Right cardiac atrium (tissue), 5 donors: ENCODE data around the gene NEURL3. TPM values are rescaled to one million over a fixed set of nuclear protein-coding genes. Genes with fewer than 3 reads are reported as not detected.
"Not testable (repeated sequence)": the region's sequence is repeated elsewhere in the genome, so short reads cannot be mapped to it uniquely, and the experiment has no call there.

ENCODE experiments used
- ATAC-seq, 2 donors: fragments of 200-7000 bp; cut with Tn5 transposase; one replicate each; pipeline versions ENCODE4 v1.8.0 to v1.9.1; 2020; ENCODE audit warnings: moderate library complexity in 2 of 2, mild to moderate bottlenecking in 1 of 2
- DNase-seq, 3 donors: peaks; one replicate each; pipeline ENCODE4 v3.0.0-alpha.2; 2020
- H3K27ac ChIP-seq: one replicate; pipeline ENCODE4 v1.5.1; 2013; ENCODE audit warnings: mild to moderate bottlenecking, low read length, control low read depth, moderate library complexity
- H3K27me3 ChIP-seq: one replicate; pipeline ENCODE4 v1.6.1; 2013; ENCODE audit not compliant: control insufficient read depth, insufficient read depth
- H3K4me1 ChIP-seq: one replicate; pipeline ENCODE4 v1.6.1; 2013; ENCODE audit warnings: low read length; ENCODE audit not compliant: control insufficient read depth, insufficient read depth
- H3K4me3 ChIP-seq: one replicate; pipeline ENCODE4 v1.5.1; 2013; ENCODE audit warnings: low read length, control low read depth
- H3K9me3 ChIP-seq: one replicate; pipeline ENCODE4 v1.6.1; 2013; ENCODE audit warnings: low read length; ENCODE audit not compliant: control insufficient read depth
- WGBS: extraction: QIAGEN DNeasy Blood & Tissue Kit; methylation state at CpG from one replicate; pipeline ENCODE4 v1.1.7; 2013; 5-methylcytosine and 5-hydroxymethylcytosine counted together
- intact Hi-C, 4 donors: fragments of 100-400 bp; cut with DNase I; formaldehyde crosslinking; loops; one replicate each; pipeline versions ENCODE4 v1.11.0 to v1.14.0; 2022 to 2023
- long read RNA-seq, 4 donors: library from polyadenylated mRNA; unstranded; transcript quantifications; one replicate each; pipeline ENCODE4 v2.0.0, GENCODE V29; 2020 to 2021
- polyA plus RNA-seq: library from polyadenylated mRNA; stranded (reverse); fragments of 200-250 nt; gene quantifications from one replicate; pipeline ENCODE4 v1.2.3, GENCODE V29; 2013
- total RNA-seq, 4 donors: library from RNA; stranded (reverse); fragmentation: NEBNext Ultra II Directional; extraction: Animal tissue kit (Norgen Biotek cat#: 25700); gene quantifications; one replicate each; pipeline ENCODE4 v1.2.1, GENCODE V29; 2021
- donor health status: healthy with polysubstance abuse.
- donor health status: DM: no; HTN: yes; CAD: no.
- donor health status: DM: no; HTN: no; CAD: no.
- donor health status: DM: no; HTN: yes; CAD: no; lungs with severe emphysema.
- donor health status: DM: yes; HTN: yes; CAD: no.

Gene NEURL3, protein sequence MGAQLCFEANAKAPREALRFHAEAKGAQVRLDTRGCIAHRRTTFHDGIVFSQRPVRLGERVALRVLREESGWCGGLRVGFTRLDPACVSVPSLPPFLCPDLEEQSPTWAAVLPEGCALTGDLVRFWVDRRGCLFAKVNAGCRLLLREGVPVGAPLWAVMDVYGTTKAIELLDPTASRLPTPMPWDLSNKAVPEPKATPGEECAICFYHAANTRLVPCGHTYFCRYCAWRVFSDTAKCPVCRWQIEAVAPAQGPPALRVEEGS
- total RNA-seq: under 1 TPM in 2 of 4 donors, not detected in 2; 0.15 to 0.20 TPM
- polyA plus RNA-seq: 0.07 TPM
- long read RNA-seq, donor 1, partial matches to known transcripts: 0 of 2 reads
- long read RNA-seq, donor 1, other reads (novel, unspliced or antisense): 1 of 2 reads
- long read RNA-seq, donor 2: 0 reads
- long read RNA-seq, donor 3: 0 reads
- long read RNA-seq, donor 4, partial matches to known transcripts: 1 of 1 reads
- long read RNA-seq, donor 4, other reads (novel, unspliced or antisense): 0 of 1 reads

- WGBS: 68% methylated on average over 9 of the region's 9 CpGs
- ATAC-seq: no peak
- Histone ChIP-seq H3K4me1 (no peaks in the 10 kb centered on the region), H3K27me3 (no peaks in the 10 kb centered on the region), H3K9me3 (no peaks in the 10 kb centered on the region), H3K4me3 (no peak within 1 kb of the TSS), H3K27ac (no peak within 1 kb of the TSS)
- intact Hi-C loops: loop anchor here in 3 of 4 donors (5.0 to 10.0 kb wide), 5 partner anchors 33 to 371 kb away; partner anchors contain the start of gene ASTL (in 2 of the 3)
- peak in 1 of 3 donors; percentile 26 for DNase-seq
Measured at GRCh38 chr2:96505231-96505889, at the start of gene NEURL3. Gene NEURL3, minus strand, starts transcription at chr2:96505357. Its CDS starts 71 bp downstream, at chr2:96505286.

DNA sequence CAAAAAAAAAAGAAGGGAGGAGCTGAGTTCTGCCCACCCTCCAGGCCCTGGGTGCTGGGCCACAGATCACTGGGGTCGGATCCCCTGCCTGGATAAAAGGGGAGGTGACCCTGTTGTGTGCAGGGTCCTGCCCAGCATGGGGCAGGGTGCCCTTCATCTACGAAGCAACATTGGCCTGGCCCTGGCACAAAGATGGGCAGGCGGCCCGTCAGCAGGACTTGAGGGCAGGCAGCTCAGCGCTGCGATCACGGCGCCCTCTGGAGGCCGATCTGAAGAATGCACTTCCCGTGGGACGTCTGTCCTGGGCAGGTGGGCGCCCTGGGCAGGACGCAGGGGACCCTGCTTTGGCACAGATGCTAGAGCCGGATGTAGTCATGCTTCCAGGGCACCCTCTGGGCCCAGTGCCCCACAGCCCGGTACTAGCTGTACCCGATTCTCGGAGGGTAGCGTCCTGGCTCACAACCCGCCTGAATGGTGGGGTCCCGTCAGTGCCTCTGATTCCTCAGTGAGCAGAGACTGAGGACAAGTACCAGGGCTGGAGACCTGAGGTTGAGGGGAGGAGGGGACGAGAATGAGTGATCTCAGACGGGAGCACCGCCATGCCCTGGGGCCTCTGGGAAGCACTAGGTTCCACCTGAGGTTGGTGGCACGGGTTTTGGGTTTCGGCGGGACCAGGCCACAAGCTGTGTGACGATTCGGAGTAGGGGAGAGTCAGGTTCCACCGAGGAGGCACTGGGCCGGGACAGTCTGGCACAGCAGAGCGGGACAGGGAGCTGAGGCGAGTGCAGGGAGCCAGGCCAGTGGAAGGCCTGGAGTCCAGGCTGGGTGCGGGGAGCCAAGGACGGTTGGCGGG lies 49.4 kb upstream of the NEURL3 start:
- Histone ChIP-seq H3K27ac (no peak overlapping the region), H3K27me3 (no peaks in the 10 kb centered on the region), H3K4me3 (no peak overlapping the region), H3K9me3 (no peaks in the 10 kb centered on the region), H3K4me1 (no peaks in the 10 kb centered on the region)
- intact Hi-C loops: no loop called here
- ATAC-seq: peak; percentile 53 to 63
- peak; percentile 71 to 90 (median 86) for DNase-seq
- 30% methylated on average over 35 of the region's 35 CpGs for WGBS

GRCh38 chr2:96553957-96554292 lies 48.8 kb upstream of the NEURL3 start:
- WGBS: 48% methylated on average over 9 of the region's 9 CpGs
- H3K4me3 ChIP-seq, ATAC-seq: not testable (repeated sequence)

DNA sequence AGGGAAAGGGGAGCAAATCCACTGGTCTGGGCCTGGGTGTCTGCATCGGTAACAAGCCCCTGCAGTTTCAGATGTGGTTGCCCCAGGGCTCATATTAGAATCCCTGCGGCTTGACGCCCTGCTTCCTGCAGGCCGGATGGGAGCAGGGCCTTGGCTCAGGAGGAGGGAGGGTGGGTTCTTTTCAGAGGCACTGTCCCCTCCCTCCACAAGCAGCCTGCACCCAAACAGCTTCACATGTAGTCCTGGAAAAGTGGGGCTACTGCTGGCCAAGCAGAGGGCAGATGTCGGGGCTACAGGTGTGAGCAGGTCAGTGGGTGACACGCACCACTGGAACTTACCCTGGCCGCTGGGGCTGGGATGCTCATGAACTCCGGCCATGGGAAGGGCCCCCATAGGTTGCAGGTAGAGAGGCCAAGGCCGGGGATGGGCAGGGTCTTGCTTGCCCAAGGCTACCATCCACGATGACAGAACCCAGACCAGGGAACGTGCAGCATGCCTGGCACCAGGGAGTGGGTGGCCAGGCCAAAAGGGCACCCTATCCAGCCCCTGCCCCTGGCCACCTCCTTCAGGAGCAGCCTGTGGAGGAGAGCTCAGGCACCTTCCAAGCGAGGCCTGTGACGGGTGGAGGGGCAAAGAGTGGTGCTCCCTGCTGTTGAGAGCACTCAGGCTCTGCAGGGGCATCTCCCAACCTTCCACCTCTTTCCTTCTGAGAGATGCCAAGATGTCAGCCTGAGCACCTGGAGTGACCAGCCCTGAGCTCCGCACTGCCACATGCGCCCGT lies 48.2 kb upstream of the NEURL3 start:
- Histone ChIP-seq H3K9me3 (no peaks in the 10 kb centered on the region), H3K27me3 (no peaks in the 10 kb centered on the region), H3K4me1 (no peaks in the 10 kb centered on the region), H3K4me3 (no peak overlapping the region), H3K27ac (no peak overlapping the region)
- DNase-seq (no peak), ATAC-seq (peak; percentile 5)
- intact Hi-C loops: no loop called here
- WGBS: 82% methylated on average over 16 of the region's 16 CpGs

More at GRCh38 chr2:96553957-96554292, 48.8 kb upstream of the NEURL3 start:
- DNase-seq, intact Hi-C loops, H3K4me1 ChIP-seq, H3K27ac ChIP-seq, H3K27me3 ChIP-seq, H3K9me3 ChIP-seq: not testable (repeated sequence)

GRCh38 chr2:96552315-96553175 lies 47.4 kb upstream of the NEURL3 start:
- Histone ChIP-seq H3K27ac (no peak overlapping the region), H3K27me3 (no peaks in the 10 kb centered on the region), H3K4me3 (no peak overlapping the region), H3K4me1 (no peaks in the 10 kb centered on the region), H3K9me3 (no peaks in the 10 kb centered on the region)
- ATAC-seq: no peak
- DNase-seq: no peak
- intact Hi-C loops: no loop called here
- WGBS: 81% methylated on average over 18 of the region's 18 CpGs

DNA sequence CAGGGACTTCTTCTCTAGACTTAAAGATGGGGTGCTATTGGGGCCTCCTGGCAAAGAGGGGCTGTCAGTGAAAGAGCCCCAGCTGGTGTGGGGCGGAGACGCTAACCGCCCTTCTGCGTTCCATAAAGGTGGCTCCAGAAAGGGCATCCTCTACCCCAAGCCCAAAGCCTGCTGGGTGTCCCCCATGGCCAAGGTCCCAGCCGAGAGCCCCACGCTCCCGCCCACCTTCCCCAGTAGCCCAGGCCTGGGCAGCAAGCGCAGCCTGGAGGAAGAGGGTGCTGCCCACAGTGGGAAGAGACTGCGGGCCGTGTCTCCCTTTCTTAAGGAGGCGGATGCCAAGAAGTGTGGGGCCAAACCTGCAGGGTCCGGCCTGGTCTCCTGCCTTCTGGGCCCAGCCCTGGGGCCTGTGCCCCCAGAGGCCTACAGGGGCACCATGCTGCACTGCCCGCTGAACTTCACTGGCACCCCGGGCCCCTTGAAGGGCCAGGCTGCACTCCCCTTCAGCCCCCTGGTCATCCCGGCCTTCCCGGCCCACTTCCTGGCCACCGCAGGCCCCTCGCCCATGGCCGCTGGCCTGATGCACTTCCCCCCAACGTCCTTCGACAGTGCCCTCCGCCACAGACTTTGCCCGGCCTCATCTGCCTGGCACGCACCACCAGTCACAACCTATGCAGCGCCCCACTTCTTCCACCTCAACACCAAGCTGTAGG lies 46.6 kb upstream of the NEURL3 start:
- Histone ChIP-seq H3K4me3 (no peak overlapping the region), H3K27me3 (no peaks in the 10 kb centered on the region), H3K4me1 (no peaks in the 10 kb centered on the region), H3K27ac (no peak overlapping the region), H3K9me3 (no peaks in the 10 kb centered on the region)
- DNase-seq (no peak), ATAC-seq (no peak)
- 92% methylated on average over 25 of the region's 25 CpGs for WGBS
- intact Hi-C loops: no loop called here

DNA sequence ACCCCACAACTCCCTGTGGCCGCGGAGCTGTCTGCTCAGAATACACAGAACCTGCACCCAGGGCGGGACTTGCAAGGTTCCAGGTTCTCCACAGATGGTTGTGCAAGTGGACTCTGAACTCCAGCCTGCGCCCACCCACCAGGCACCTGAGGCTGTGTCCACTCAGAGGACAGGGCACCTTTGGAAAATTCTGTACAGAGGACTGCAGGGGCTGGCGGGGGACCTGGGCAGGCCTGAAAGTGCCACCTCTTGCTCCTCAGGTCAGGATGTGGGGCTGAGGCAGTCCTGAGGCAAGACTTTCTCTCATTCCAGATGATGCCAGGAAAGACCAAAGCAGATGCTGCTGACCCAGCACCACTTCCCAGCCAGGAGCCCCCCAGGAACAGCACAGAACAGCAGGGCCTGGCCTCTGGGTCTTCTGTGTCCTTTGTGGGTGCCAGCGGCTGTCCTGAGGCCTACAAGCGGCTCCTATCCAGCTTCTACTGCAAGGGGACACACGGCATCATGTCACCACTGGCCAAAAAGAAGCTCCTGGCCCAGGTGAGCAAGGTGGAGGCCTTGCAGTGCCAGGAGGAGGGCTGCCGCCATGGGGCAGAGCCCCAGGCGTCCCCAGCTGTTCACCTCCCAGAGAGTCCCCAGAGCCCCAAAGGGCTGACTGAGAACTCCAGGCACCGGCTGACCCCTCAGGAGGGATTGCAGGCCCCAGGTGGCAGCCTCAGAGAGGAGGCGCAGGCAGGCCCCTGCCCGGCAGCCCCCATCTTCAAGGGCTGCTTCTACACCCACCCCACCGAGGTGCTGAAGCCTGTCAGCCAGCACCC lies 45.8 kb upstream of the NEURL3 start:
- H3K27ac ChIP-seq: no peak overlapping the region
- intact Hi-C loops: no loop called here
- no peaks in the 10 kb centered on the region for H3K4me1 ChIP-seq
- no peaks in the 10 kb centered on the region for H3K27me3 ChIP-seq
- 91% methylated on average over 14 of the region's 14 CpGs for WGBS
- H3K9me3 ChIP-seq: no peaks in the 10 kb centered on the region
- DNase-seq (no peak), ATAC-seq (no peak)
- H3K4me3 ChIP-seq: no peak overlapping the region

DNA sequence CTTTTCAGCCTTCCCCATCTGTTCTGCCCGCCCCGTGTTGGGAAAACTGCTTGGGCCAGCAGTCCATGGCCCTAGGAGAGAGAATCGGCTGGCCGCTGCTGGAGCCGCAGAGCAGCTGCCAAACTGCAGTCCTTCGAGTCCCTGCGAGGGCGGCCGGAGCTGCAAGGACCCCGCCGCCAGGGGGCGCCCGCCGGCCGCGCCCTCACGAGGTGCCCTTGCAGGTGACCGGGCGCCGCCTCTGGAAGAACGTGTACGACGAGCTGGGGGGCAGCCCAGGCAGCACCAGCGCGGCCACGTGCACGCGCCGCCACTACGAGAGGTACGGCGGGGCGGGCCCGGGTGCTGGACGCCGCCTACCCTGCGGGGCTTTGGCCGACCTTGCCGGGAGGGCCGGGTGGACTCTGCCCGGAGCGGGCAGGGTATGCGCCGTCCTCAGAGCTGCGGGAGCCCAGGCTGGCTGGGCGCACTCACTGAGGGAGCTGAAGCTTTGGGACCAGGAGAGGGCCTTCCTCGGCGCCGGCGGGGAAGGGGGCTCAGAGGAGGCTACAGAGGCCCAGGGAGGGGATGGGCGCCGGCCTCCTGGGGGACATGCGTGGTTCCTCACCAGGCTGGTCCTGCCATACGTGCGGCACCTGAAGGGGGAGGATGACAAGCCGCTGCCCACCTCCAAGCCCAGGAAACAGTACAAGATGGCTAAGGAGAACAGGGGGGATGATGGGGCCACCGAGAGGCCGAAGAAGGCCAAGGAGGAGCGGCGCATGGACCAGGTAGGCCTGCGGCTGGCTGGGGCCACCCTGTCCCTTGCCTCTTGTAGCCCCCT lies 45.0 kb upstream of the NEURL3 start:
- intact Hi-C loops: no loop called here
- 77% methylated on average over 61 of the region's 61 CpGs for WGBS
- Histone ChIP-seq H3K4me1 (no peaks in the 10 kb centered on the region), H3K27ac (no peak overlapping the region), H3K4me3 (no peak overlapping the region), H3K27me3 (no peaks in the 10 kb centered on the region), H3K9me3 (no peaks in the 10 kb centered on the region)
- no peak for ATAC-seq
- DNase-seq: peak in 1 of 3 donors; percentile 68
